HFF-Myc (cell line): ENCODE results near the gene IGFL2.
"Not testable (repeated sequence)": the region's sequence is repeated elsewhere in the genome, so short reads cannot be mapped to it uniquely, and the experiment has no call there.

Experiments used
- DNase-seq: peaks from one replicate; pipeline ENCODE4 v3.0.0-alpha.2; 2011; ENCODE audit warnings: low read depth; ENCODE audit errors: extremely low read depth
- H3K4me3 ChIP-seq: replicated peaks from 2 replicates; pipeline ENCODE4 v1.5.1; 2011; ENCODE audit warnings: low read depth, mild to moderate bottlenecking, control low read depth, low read length
- TF ChIP-seq, protein P1 (sequence below): IDR thresholded peaks from 2 replicates; pipeline ENCODE4 v1.5.1; 2012; ENCODE audit warnings: mild to moderate bottlenecking, low read depth, low read length, control low read depth; ENCODE audit errors: missing control alignments

IGFL2 gene

DNA sequence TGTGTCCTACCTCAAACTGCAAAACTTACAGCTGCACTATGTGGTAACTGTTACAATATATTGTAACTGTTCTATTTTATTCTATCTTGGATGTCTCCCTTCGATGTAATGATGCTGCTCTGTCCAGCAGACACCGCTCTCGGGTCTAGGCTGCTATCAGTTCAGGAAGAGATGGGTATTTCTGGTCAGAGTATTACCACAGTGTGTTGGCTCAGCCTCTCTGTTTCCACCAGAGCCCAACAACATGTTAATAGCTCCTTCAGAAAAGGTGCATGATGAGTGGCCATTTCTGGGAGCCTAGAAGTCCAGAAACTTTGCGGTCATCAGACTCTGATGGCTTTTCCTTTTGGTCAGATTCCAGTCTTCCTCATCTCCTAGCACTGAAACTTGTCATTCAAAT lies 45.6 kb downstream of the IGFL2 start:
- TF ChIP-seq, protein P1, sequence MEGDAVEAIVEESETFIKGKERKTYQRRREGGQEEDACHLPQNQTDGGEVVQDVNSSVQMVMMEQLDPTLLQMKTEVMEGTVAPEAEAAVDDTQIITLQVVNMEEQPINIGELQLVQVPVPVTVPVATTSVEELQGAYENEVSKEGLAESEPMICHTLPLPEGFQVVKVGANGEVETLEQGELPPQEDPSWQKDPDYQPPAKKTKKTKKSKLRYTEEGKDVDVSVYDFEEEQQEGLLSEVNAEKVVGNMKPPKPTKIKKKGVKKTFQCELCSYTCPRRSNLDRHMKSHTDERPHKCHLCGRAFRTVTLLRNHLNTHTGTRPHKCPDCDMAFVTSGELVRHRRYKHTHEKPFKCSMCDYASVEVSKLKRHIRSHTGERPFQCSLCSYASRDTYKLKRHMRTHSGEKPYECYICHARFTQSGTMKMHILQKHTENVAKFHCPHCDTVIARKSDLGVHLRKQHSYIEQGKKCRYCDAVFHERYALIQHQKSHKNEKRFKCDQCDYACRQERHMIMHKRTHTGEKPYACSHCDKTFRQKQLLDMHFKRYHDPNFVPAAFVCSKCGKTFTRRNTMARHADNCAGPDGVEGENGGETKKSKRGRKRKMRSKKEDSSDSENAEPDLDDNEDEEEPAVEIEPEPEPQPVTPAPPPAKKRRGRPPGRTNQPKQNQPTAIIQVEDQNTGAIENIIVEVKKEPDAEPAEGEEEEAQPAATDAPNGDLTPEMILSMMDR = no peak
- DNase-seq = no peak
- H3K4me3 ChIP-seq = no peak overlapping the region

DNA sequence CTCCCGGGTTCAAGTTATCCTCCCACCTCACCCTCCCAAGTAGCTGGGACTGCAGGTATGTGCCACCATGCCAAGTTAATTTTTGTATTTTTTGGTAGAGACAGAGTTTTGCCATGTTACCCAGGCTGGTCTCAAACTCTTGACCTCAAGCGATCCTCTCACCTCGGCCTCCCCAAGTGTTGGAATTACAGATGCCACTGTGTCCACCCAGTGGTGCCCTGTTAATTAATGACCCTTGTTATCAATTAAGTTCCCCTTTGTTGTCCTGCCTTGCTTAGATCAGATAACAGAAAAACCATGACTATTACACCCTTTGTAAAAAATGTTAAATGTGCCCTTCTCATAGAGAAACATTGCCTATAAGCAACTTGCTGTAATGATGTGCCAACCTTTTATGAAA lies 47.1 kb downstream of the IGFL2 start:
- no peak for DNase-seq
- TF ChIP-seq, protein P1 = no peak
- H3K4me3 ChIP-seq = no peak overlapping the region

DNA sequence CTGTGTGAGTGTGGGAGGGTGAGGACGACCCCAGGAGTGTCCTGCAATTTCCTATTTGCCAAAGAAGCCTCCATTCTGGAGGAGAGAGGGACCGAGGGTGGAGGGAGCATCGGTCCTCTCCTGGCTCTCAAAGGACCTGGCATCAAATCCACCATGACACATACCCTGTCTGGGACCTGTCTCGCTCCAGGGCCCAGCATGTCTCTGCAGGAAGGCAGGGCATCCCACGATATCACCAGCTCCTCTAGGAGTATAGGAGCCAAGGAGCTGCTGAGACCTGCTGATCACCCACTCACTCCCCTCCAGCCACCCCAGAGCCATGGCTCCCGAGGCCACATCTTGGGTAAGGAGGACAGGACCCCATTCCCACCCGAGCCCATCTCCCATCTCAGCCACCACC lies 47.9 kb downstream of the IGFL2 start:
- DNase-seq, H3K4me3 ChIP-seq: not testable (repeated sequence)

DNA sequence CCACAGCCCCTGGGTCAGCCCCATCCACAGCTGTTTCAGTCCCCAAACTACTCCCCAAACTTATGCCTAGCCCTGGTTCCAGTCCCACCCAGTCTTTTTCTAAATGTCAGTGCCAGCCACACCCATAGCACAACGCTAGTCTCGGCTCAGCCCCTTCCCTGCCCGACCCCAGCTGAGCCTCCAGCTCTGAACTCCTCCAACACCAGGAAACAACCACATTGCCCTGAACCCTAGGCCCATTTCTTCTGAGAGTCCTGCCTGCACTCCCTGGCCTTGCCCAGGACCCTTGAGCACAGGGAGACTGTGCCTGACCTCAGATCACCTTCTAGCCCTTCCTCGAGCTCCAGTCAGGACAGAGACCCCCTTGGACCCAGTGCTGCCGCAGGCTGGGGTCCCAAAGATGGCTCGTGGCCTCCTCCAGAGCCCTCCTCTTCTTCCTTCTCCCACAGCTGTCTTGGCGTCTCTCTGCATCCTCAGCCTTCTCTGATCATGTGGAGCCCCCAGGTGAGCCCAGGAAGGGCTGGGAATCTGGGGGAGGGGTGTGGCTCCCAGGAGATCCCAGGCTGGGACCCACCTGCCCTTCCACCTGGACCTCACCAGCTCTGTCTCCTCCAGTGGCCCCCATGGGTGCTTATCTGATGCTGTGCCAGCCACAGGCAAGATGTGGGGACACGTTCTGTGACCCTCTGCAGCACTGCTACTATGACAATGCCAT lies 48.5 kb downstream of the IGFL2 start:
- TF ChIP-seq, protein P1 = no peak

DNA sequence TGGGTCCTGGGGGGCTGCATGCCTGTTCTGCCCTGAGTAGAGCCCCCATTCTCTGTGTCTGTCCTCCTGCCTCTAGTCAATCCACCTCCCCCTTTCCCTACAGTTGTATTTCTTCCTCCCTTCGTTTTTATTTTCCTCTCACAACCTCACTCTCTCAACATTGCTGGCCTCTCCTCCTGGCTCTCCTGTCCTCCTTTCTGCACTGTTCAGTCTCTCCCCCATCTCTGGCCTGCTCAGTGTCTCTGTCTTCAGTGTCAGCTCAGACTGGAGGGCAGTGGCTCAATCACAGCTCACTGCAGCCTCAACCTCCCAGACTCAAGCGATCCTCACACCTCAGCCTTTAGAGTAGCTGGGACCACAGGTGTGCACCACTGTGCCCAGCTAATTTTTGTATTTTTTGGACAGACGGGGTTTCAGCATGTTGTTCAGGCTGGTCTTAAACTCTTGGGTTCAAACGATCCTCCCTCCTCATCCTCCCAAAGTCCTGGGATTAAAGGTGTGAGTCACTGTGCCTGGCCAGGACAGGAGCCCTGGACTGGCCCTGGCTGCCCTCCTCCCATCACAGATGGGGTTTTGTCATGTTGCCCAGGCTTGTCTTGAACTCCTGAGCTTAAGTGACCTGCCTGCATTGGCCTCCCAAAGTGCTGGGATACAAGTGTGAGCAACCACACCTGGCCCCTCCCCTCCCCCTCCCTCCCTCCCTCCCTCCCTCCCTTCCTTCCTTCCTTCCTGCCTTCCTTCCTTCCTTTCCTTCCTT lies 49.5 kb downstream of the IGFL2 start:
- TF ChIP-seq, protein P1 = no peak
- no peak overlapping the region for H3K4me3 ChIP-seq
- no peak for DNase-seq

More for the DNA sequence above, 48.5 kb downstream of the IGFL2 start:
- H3K4me3 ChIP-seq = no peak overlapping the region
- DNase-seq = no peak

DNA sequence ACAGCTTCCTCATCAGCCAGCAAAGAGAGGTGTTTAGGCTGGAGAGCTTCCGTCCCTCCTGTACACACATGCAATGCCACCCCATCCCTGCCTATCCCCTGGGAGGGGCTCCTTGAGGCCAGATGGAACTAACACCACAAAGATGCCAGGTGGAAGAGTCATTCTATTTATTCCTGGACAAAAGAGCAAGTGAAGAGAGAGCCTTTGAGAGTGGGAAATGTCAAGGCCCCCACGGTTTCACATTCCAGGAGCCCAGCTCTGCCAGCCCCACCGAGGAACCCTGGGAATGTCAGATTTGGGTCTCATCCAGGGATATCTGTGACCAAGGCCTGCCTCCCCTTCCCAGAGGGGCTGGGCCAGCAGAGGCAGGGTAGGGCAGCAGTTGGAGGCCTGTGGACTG lies 50.7 kb downstream of the IGFL2 start:
- H3K4me3 ChIP-seq = no peak overlapping the region
- no peak for DNase-seq
- TF ChIP-seq, protein P1 = no peak

DNA sequence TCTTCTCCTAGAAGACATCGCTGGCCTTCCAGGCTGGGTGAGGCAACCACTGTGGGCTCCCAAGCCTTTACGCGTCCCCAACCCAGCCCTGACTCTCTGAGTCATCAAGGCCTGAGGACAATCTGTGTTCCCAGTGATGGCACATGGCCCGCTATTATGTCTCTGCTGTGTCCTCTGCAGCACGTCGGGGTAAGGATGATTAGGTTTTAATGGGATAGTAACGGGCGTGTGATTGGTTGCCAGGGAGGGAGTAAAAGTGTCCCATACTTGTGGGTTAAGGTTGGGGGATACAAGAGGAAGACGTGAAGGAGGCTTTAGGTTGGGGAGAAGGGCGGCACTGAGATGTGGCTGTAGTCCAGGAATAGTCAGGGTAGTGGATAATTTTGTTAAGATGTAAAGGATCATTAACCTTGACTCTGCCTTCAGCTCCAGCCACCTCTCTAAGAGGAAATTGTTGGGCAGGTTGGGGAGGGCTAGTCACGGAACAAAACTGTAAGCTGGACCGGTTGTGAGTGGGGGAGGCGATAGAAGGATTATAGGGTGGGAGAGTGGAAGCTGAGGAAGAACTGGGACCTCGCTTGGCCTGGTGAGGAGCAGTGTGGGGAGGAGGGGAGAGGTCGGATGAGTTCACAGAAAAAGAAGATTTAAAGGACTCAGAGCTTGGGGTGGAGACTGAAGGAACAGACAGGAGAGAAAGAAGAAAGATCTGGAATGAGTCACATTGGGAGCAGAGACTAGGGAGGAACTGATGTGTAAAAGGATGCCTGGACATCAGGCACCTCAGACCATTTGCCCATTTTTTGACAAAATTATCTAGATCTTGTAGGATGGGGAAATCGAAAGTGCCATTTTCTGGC lies 53.6 kb downstream of the IGFL2 start:
- DNase-seq = no peak
- TF ChIP-seq, protein P1 = no peak
- no peak overlapping the region for H3K4me3 ChIP-seq
